DND-41 (cell line): ENCODE measurements around the gene RALGDS.

Experiments used
- CTCF ChIP-seq: IDR thresholded peaks from 2 replicates; pipeline ENCODE4 v1.5.1; 2012; ENCODE audit warnings: borderline replicate concordance, low read length, moderate library complexity, mild to moderate bottlenecking; ENCODE audit not compliant: poor library complexity, severe bottlenecking; ENCODE audit errors: extremely low read depth
- EZH2 ChIP-seq: IDR thresholded peaks from 3 replicates; pipeline ENCODE4 v1.6.1; 2012; ENCODE audit warnings: borderline replicate concordance, low read depth, mild to moderate bottlenecking, moderate library complexity, low read length, inconsistent platforms; ENCODE audit not compliant: severe bottlenecking

DNA sequence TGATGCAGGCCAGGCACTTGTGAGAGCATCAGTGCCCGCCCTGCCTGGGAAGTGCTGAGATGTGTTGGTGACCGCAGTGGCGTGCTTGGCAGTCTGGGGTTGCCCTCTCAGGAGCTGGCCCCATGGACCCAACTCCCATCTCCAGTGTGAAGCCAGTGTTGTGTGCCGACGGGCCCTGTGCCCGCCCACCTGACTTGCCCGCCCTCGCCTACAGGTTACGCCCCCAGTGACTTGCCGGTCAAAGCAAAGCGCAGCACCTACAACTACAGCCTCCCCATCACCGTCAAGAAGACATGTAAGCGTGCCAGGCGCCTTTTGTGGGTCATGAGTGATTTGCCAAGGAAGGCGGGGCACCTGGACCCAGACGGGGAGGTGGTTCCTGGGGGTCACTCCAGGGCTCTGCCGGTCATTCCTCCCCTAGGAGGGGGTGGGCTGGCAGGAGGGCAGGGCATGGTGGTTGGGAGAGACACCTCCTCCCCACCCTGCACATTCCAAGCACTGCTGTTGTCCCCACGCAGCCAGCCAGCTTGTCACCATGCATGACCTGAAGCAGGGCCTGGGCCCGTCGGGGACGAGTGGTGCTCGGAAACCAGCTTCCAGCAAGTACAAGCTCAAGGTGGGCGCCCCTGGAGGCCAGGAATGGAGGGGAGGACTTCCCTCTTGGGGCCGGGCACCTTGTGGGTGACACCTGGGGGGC lies 66.7 kb downstream of the RALGDS start:
- TF ChIP-seq CTCF (no peak), EZH2 (no peak)
